HG03045 (cell line): ENCODE data around the gene DOC2B.
"Not testable (repeated sequence)": the region's sequence is repeated elsewhere in the genome, so short reads cannot be mapped to it uniquely, and the experiment has no call there.

Experiments used
- ATAC-seq: cut with Tn5 transposase; IDR thresholded peaks from one replicate; pipeline ENCODE4 v1.9.1; 2021; ENCODE audit warnings: mild to moderate bottlenecking, moderate library complexity; ENCODE audit not compliant: unreplicated experiment

DOC2B gene

GRCh38 chr17:213286-214105, 32.0 kb upstream of the DOC2B start:
- ATAC-seq = no peak

- no peak for ATAC-seq
These were observed 29.0 kb upstream of the DOC2B start for GRCh38 chr17:210402-210801.

- ATAC-seq = no peak
These were observed 27.0 kb upstream of the DOC2B start for GRCh38 chr17:208429-208828.

DNA sequence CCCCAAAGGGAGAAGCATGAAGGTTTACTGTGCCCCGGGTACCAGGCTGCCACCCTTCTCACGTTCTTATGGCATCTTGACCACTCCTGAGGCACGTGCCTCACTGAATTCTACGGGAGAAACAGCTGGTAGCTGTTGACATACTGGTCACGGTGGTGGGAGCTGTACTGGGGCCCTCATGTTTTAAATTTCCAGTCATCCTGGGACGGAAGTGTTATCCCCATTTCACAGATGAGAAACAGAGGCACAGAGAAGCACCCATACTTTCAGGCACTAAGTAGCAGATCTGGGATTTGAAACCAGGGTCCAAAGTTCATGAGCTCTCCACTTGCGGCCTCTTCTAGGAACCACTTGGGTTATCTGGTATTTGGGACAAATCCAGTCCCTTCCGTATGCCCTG, 26.3 kb upstream of the DOC2B start:
- no peak for ATAC-seq

- ATAC-seq = no peak
These were observed 25.6 kb upstream of the DOC2B start for GRCh38 chr17:206941-207560.

- ATAC-seq = not testable (repeated sequence)
These were observed 25.0 kb upstream of the DOC2B start for GRCh38 chr17:206484-206883.

DNA sequence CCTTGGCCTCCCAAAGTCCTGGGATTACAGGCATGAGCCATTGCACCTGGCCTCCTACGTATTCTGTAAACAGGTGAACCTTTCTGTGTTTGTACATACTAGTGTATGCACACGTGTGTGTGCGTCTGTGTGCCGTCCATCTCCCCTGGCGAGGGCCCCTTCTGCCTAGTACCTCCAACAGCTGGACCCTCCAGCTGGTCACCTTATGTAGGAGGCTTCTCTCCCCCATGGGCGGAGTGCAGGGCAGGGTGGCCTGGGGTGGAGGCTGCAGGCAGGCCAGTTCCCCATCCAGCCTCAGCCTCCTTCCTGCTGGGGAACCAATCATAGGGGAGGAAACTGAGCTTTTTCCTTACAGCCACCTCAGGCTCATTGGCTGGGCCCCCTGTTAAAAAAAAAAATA, 24.4 kb upstream of the DOC2B start:
- no peak for ATAC-seq

- ATAC-seq = no peak
These were observed 23.8 kb upstream of the DOC2B start for GRCh38 chr17:205148-205669.

- ATAC-seq = no peak
These were observed 23.1 kb upstream of the DOC2B start for GRCh38 chr17:204427-205147.

- no peak for ATAC-seq
These were observed 21.1 kb upstream of the DOC2B start for GRCh38 chr17:202501-202951.

DNA sequence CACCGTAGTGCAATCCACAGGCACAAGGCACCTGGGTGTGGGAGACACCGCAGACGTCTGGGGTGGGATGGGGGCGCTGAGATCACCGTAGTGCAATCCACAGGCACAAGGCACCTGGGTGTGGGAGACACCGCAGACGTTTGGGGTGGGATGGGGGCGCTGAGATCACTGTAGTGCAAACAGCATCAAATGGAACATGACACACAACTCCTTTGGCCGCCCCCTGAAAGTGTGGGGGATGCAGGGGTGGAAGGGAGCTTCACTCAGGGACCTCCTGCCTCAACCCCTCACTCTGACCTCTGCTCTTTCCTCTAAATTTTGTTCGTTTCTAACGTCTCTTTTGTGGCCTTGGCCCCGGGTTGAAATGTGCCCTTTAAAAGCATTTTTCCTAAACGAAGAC, 20.3 kb upstream of the DOC2B start:
- not testable (repeated sequence) for ATAC-seq

- not testable (repeated sequence) for ATAC-seq
These were observed 19.8 kb upstream of the DOC2B start for GRCh38 chr17:201257-201656.

- no peak for ATAC-seq
These were observed 19.1 kb upstream of the DOC2B start for GRCh38 chr17:200586-200985.

DNA sequence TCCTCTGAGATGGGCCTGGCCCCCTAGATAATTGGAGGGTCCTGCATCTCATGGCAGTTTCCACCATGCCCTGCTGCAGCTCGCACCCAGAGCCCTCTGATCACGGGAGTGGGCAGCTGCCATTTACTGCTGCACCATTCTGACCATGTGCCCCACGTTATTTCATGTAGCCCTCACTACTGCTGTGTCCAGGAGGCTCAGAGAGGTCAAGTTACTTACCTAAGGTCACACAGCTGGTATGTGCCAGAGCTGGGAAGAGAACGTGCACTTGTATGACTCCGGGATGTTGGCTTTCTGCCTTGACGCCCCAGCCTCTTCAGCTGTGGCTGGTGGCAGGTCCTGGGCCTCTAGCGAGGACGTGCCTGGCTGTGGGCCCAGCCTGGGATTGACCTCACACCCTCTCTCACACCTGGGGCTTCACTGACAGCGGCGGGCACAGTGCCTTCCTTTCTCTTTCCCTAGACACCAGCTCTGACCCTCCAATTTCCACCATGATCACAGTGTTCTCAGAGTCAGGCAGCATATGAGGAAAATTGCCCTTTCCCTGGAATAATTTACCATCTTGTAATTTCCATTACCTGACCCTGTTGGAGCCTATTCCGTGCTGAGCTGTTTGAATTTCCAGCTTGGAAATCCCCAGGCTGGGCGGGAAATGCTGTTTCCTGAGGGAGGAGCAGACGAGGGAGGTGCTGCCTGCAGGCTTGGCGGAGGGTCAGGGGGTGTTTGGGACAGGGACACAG, 18.5 kb upstream of the DOC2B start:
- ATAC-seq = no peak

DNA sequence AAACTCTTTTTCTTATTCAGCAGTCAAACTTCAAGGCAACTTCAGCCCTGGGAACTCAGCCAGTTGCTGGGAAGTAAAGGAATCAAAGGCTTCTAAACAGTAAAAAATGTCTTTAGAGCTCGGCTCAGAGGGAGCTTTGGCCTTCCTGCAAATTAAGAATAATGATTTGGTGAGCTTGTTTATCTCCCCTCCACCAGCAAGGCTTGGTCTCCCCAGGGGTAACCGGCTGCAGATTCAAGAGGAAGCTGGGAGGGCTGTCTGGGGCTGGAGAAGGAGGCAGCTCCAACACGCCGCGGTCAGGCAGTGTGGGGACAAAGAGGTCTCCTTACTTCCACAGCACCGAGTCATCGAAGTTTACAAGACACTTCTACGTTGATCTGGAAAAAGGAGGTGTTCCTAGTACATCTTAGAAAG, 17.7 kb upstream of the DOC2B start:
- no peak for ATAC-seq

DNA sequence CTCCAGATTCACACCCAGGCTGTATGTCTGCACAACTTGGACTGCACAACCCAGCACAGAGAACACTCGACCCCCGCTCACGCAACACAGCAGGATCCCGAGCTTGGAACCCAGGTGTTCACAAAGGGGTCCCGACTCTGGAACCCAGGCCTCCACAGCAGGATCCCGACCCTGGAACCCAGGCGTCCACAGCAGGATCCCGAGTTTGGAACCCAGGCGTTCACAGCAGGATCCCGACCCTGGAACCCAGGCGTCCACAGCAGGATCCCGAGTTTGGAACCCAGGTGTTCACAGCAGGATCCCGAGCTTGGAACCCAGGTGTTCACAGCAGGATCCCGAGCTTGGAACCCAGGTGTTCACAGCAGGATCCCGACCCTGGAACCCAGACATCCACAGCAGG, 16.8 kb upstream of the DOC2B start:
- not testable (repeated sequence) for ATAC-seq

GRCh38 chr17:197352-197751, 15.9 kb upstream of the DOC2B start:
- no peak for ATAC-seq

GRCh38 chr17:194828-195602, 13.6 kb upstream of the DOC2B start:
- no peak for ATAC-seq

GRCh38 chr17:193841-194806, 12.7 kb upstream of the DOC2B start:
- no peak for ATAC-seq
